ENCODE measurements around the gene LMOD2.

Gene LMOD2

DNA sequence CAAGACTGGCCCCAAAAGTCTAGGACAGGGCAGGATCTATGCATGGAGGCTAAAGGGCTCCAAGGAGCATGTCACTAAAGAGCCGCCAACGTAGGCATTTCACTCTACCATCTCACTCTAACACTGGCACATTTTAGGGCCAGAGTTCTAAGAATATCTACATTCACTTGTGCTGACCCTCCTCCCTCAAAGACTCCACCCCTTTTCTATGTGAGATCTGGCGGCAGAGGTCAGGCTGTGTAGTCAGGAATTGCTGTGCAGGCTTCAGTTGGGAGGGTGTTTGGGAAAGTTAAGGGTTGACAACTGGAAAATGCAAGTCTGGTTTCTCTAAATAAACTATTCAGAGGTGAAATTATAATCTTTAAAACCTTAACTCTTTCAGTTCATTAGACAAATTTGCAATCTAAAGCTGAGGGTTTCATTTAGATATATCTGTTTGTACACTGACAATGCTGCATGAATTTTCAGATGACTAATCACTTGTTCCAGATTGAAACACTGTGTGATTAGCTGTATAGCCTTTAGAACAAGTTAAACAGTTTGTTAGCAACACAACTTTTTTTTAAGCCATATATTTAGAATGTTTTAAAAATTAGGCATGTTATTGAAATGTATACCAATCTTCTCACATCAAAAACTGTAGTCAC is 18.2 kb downstream of the LMOD2 start:
- no peak for DNase-seq

DNA sequence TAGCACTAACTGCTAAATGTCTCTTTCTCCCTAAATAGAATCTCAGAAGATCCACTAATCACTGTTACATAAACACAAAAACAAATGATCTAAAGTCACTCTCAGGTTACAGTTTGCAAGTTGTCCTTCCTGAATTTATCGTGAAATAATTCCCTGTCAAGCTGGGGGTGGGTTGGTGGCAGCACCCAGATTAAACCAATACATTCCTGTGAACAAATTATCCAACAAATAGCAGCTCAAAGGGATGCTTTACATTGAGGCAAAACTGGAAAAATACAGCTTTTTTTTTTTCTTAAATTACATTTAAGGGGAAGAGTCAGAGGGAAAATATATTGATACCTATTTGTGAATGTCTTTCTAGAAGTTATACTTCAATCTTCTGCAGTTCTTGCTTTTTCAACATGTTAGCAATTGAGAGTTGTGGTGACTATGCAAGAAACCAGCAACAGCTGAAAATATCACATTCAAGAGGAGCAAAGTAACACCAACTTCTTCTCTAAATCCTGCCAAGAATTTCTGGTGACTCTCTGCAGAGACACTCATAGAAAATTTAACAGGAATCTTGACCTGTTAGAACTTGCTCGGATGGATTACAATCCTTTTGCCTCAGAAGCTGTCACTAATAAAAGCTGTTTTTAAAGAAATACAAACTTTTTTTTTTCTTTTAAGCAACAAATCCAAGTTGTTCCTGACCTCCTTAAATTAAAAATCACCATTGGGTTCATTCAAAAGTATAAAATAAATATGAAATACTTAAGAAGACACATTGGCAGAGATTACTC is 18.9 kb downstream of the LMOD2 start:
- no peak for DNase-seq

DNA sequence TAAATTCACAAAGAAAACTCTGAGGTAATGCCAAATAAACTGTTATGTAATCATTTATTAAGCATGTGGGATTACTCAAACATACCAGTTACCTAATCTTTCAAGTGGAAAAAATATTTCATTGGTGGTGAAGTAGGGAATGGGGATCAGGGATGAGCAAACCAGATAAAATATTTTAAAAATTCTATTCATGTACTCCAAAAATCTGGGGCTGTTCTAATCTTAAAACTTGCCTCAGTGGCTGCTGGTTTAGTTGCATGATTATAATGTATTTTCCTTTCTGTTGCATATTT is 19.5 kb downstream of the LMOD2 start:
- no peak for DNase-seq

DNA sequence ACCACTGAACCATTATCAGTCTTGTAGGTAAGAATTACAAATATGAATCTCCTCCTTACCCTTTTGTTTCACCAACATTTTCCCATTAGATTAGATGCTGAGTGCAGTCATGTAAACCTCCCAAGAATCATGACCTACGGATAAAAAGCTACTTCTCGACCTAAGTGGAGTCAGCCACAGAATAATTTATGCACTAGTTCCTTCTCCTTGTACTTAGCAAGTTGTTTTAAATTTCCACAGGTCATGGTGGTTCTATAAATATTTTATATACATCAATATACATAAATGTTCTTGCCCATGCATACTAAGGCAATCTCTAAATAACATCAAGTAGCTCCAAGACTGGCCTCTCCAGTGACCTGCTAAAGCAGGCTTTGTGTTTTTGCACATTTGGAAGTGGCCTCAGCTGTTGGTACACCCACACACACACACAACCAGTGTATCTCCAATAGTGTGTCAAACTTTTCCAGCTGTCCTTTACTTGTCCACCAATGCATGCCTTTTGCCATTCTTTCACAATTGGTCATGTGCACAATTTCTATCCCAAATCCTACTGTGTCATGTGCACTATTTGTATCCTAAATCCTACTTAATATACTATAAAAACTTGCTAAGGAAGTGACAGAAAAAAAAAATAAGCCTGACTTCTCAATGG is 21.5 kb downstream of the LMOD2 start:
- DNase-seq: no peak

DNA sequence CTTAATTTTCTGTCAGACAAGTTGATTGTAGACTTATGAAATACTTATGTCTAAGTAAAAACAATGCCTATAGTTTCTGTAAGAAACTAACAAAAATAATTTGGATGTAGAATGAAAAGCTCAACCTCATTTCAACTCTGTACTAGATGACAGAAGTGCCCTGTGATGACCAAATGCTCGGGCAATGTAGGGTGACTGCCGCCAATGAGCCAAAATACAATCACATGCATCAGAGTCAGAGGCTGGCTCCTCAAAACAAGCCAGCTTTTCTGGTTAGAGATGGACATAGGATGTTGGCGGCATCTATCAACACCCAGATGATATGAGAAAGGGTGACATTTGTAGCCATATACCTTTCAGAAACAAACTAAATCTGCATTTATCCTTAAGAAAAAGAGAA is 23.9 kb downstream of the LMOD2 start:
- DNase-seq: no peak

DNA sequence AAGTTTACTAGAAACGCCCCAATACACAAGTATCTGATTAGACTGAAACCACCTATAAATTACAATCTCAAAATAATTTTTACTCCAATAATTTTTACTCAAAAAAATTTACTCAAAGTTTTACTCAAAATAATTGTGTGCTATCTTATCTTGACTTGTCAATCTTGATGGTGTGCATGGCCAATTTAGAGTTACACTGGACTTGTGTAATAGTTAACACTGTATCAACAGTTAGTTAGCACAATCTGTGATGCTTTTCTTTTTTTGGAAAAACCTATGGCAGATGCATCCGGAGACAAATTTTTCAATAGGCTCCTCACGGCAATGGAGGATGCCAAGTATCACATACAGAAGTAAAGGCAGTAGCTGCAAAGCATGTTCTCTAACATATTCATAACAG is 24.9 kb downstream of the LMOD2 start:
- DNase-seq: no peak

DNA sequence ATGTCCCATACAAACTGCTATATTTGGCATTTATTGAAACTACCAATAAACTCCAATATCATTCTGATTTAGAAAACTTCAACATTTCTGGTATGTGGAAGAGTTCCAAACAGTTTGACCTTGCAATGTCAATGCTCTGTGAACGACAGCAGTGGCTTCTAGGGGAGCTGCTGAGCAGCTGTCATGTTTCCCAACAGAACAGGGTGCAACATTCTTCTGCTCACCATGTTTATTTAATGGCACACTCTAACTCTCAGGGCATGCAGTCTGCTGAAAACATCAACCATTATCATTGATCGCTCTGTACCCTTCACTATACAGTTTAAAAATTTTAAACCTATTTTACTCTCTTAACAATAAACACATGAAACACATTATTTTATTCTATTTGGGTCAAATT is 25.9 kb downstream of the LMOD2 start:
- DNase-seq: no peak

DNA sequence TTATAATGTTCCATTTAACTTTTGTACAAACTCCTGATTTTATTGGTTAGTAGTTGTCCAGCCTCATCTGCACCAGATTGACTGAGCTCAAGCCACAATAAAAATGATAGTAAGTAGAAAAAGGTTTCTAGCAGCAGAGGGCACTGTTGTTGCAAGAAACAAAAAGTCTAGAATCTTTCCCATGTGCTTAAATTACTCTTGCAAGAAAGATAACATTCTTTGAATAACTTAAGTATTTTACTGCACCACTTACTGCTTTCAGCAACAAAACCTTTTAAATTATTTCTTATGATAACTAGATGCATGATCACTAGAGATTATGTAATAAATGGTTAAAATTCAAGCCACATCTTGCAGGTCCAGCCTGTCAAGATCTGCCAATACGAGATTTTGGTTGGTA is 27.0 kb downstream of the LMOD2 start:
- DNase-seq: no peak

DNA sequence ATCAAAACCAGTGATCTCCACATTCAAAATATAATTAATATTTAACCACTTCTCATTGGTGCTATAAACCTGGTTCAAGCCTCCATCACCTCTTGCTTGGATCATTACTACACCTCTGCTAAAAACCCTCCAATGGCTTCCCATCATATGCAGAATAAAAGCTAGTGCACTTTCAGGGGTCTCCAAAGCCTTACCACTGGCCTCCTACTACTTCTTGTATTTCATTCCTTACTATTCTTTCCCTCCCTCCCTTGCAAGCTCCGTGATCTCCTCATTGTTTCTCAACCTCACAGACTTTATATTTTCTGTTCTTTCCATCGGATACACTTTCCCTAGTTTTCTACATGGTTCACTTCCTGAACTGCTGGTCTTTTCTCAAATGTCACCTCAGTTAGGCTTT is 31.5 kb downstream of the LMOD2 start:
- DNase-seq: no peak

DNA sequence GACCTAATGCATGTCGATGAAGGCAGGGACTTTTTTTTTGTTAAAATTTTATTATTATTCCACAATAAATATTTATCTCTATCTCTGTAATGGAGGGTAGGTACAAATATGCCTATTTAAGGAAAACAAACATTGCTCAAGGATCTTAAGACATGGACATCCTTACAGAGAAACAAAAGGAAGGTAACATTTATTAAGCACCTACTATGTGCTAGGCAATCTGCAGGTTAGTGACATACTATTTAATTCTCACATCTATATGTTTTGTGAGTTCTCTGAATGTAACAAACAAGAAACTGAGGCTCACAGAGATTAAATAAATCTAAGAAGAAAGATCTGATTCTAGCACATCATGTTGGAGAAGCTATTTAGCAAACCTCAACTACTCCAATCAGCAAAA is 32.1 kb downstream of the LMOD2 start:
- no peak for DNase-seq

DNA sequence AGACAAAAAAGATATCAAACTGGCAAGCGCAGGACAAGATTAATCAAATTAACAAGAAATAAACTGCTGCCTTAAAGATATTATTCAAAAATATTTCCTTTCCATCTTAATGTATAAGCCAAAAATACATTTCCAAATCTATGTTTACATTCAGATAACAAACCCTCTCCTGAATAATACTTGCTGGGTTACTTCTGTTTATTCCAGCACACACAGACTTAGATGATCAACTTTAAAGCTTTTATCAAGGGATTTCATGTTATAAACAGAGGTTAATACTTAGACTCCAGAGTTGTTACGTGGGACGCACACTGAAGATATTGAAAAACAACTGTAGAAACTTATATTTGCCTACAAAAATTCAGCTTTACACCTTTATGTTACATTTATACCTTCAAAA is 33.6 kb downstream of the LMOD2 start:
- no peak for DNase-seq

DNA sequence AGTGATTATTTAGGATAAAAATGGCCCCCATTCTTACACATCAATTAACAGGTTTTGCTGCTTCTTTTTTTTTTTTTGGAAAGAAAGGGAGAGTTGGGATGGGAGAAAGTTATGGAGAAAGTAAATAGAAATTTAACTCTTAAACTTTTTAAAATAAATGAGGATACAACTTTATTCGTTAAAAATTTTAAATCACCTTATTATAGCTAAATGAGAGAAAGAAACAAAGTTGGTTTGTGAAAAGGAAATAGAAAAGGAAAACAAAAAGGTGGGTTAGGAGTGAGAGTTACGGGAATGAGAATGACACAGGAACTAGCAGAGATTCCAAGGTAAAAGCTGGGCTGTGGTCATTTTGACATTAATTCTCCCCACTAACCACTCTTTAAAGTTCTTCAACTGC is 34.9 kb downstream of the LMOD2 start:
- no peak for DNase-seq

DNA sequence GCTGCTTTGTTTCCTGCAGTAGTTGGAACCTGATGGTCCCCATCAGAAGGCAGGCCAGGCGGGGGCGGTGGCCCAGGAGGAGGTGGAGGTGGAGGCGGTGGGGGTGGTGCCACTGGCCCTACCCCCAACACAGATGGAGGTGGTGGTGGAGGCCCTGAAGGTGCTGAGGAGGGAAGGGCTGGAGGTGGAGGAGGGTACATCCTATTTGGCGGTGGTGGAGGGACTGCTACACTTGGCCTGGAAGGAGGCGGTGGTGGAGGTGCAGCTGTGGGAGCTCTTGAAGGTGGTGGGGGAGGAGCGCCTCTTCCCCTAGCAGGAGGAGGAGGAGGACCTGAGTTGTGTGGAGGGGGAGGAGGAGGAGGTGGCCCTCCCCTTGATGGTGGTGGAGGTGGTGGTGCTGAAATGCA is 36.8 kb downstream of the LMOD2 start:
- DNase-seq: no peak

DNA sequence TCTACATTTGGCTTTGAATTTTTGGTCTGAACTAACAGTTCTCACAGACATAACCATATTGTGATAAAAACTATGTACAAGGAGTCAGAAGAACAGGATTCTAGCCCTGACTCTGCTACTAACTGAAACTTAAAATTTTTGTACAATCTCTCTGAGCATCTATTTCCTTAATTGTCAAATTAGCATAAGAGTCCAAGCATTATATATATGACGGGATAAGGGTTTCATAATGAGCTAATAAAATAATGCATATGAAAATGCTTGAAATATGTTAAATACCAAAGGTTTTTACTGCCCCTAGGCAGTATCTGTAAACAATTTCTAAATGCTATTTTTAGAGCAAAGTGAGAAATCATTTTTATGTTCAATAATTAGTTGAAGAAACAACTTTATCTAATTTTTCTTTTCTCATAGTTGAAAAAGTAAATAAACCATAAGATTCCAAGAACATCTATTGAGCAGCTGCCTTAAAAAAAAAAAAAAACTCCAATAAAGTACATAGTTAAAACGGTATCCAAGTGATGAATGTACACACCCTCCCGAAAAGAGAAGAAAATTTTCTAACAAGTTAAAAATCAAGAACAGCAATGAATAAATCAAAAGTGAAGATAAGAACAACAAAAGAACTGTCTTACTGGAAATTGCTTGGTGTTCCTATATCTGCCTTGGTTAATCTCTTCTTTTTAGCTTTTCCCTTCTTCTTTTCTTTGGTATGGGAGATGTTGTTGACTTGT is 40.4 kb downstream of the LMOD2 start:
- no peak for DNase-seq

DNA sequence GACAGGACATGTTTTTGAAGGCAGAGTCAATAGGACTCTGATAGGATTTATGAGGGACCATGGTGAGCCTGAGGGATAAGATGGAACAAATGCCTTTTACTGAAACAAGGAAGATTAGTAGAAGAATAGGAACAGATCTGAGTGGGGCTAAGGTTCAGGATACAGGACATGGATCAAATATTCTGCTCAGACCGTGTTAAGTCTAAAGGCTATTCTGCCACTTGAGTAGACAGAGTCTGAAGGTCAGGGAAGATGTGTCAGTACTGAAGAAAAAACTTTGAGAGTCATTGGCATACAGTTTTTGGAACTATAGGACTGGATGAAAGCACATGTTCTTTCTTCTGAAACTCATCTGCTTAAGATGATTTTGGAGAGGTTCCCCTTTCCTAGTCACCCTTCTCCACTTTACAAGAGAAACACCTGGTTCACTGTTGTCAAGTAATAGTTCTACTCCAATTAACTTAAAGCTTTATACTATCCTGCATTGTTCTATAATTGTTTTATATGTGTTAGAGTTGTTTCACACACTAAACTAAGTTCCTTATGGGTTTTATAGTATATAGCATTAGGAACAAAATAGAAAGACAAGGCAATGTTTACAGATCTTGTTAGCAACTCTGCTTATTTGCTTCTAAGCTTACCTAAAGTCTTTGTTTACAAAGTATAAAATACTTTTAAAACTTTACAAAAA is 49.7 kb downstream of the LMOD2 start:
- DNase-seq: no peak

DNA sequence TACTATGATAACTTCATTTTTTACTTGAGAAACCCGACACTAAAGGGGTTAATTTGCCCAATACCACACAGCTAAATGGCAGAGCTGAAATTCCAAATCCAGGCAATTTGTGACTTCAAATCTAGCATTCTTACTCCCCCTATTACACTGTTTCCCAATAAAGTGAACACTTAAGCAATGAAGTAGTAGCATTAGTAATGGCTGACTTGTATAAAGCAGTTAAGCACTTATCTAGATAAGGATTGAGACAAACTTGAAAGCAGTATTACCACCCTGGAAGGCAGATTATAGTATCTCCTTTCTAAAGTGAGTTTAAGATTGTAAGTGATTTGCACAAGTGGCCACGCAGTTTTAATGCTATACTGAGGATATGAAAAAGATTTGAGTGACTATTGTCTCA is 53.9 kb downstream of the LMOD2 start:
- no peak for DNase-seq

DNA sequence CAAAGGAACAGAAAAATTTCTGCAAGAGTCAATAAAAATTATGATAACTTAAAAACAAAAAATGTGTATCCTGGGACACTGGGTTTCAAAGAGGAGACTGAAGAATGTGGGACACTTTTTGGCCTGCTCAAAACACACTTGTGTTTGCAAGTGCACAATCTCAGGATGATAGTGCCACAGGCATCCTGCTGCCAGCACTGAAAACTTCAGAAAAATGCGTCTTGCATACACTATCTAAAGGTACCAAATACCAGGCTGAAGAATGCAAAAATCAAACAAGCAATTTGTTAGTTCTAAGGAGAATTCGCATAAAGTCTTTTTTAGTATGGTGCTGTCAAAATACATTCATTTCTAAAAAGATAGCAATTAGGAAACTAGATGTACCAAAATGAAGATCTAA is 55.0 kb downstream of the LMOD2 start:
- no peak for DNase-seq

DNA sequence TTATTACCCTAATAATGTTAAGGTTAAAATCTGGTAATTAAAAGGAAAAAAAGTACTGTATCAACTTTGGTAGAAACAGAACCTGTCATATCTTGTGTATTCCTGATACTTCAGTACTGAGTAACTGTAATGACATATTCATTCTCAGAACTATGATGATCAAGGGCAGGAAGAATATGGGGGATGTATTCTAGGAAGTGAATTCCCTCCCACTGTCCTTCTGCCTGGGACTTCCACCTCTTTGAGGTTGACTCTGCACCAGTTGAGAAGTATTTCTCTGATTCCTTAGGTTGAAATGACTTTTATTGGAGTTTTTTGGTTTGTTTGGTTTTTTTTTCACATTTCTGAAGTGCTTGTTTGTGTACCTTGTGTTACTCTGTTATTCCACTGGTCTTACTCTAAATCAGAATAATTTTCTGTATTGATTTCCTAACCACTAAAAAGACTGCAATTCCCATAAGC is 56.2 kb downstream of the LMOD2 start:
- DNase-seq: no peak

DNA sequence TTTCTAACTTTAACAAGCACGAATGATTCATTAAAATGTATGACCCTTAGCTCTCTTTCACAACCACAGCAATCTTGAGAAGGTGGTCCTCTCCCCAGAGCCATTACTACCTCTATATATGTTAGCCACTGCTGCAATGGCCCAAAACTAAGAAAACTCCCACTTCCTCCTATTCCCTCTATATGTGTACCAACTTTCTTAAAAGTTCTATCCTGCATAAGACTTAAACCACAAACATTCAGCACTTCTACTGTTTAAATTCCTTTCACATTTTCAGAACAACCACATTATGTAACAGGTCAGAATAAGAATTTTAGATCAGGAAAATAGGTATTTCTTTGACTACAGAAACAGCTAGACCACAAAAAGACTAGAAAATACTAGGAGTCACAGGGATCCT is 57.0 kb downstream of the LMOD2 start:
- DNase-seq: no peak

Measured in activated gamma-delta T cell (primary cell).